K562 (cell line): Measurements from ENCODE around the gene CTSK. TPM values are rescaled to one million over a fixed set of nuclear protein-coding genes. Genes with fewer than 3 reads are reported as not detected.

Experiments
- polyA plus RNA-seq, 8 experiments: library from polyadenylated mRNA; depleted of rRNA in 4 of 8; stranded (reverse) in 5 of 8; unstranded in 3 of 8; fragments of >200 nt; fragmentation: Nextera tagmentation in 2 of 8; fragmentation: Illumina TruSeq in 1 of 8; extraction: Ambion mirVana in 2 of 8; extraction: Trizol in 1 of 8; gene quantifications; 2 replicates each; pipeline versions ENCODE4 v1.2.1 to v1.2.3, GENCODE V29; 2011 to 2014; ENCODE audit warnings: inconsistent platforms in 1 of 8, missing spikeins in 1 of 8
- small RNA-seq: library from RNA; depleted of rRNA; stranded (forward); fragments of <200 nt; gene quantifications from one replicate; pipeline ENCODE3, GENCODE V24; 2014
- total RNA-seq, 7 experiments: library from RNA; depleted of rRNA in 6 of 7; stranded (reverse); fragments of >200 nt in 6 of 7; fragmentation: Illumina TruSeq in 2 of 7; extraction: Trizol in 2 of 7; gene quantifications; 2 replicates each; pipeline versions ENCODE4 v1.2.1 to v1.2.3, GENCODE V29; 2011 to 2021; ENCODE audit warnings: low replicate concordance in 1 of 7

Gene CTSK
- total and polyA plus RNA-seq, 9 of the 15 experiments (the other 6 are each of a cell fraction or from before 2014, with no cell fraction given) = 0.84 to 2.5 (median 1.3) TPM

Small RNA genes within 50 kb of the gene (small RNA-seq; reads per million reads assigned to genes)
- not detected for gene RNU6-1309P

Other genes with a start within 250 kb of the CTSK start
Only the 7 nearest of the 14 such genes appear.
- 8.1 and 8.8 TPM in 2 replicates for gene GOLPH3L, start 111.1 kb downstream of the CTSK start, total RNA-seq (2014; rRNA removed)
- gene GOLPH3L, start 111.1 kb downstream of the CTSK start, total RNA-seq (2014; rRNA removed; fragmentation: Illumina TruSeq; extraction: Trizol) = 25.3 and 30.3 TPM in 2 replicates
- gene GOLPH3L, start 111.1 kb downstream of the CTSK start, total RNA-seq (2015; rRNA removed; fragmentation: Illumina TruSeq; extraction: Trizol) = 19.4 and 21.2 TPM in 2 replicates
- gene GOLPH3L, start 111.1 kb downstream of the CTSK start, total RNA-seq (2021) = 21.3 and 21.4 TPM in 2 replicates
- 37.5 and 42.1 TPM in 2 replicates for gene GOLPH3L, start 111.1 kb downstream of the CTSK start, polyA plus RNA-seq (2011; rRNA removed)
- gene GOLPH3L, start 111.1 kb downstream of the CTSK start, polyA plus RNA-seq (2014; fragmentation: Illumina TruSeq; extraction: Trizol) = 26.8 and 29.7 TPM in 2 replicates
- gene GOLPH3L, start 111.1 kb downstream of the CTSK start, polyA plus RNA-seq (2014; fragmentation: Nextera tagmentation; extraction: Ambion mirVana) = 10 to 100 TPM; 16.8 to 21.9 TPM
- 18.6 and 21.6 TPM in 2 replicates for gene GOLPH3L, start 111.1 kb downstream of the CTSK start, polyA plus RNA-seq (2014; rRNA removed)
- gene HORMAD1, start 87.4 kb downstream of the CTSK start, total RNA-seq (2014; rRNA removed) = not detected in 2 replicates
- gene HORMAD1, start 87.4 kb downstream of the CTSK start, total RNA-seq (2014; rRNA removed; fragmentation: Illumina TruSeq; extraction: Trizol) = not detected in 2 replicates
- not detected in 2 replicates for gene HORMAD1, start 87.4 kb downstream of the CTSK start, total RNA-seq (2015; rRNA removed; fragmentation: Illumina TruSeq; extraction: Trizol)
- not detected in 2 replicates for gene HORMAD1, start 87.4 kb downstream of the CTSK start, total RNA-seq (2021)
- not detected in 2 replicates for gene HORMAD1, start 87.4 kb downstream of the CTSK start, polyA plus RNA-seq (2011; rRNA removed)
- gene HORMAD1, start 87.4 kb downstream of the CTSK start, polyA plus RNA-seq (2014; fragmentation: Illumina TruSeq; extraction: Trizol) = not detected in 2 replicates
- gene HORMAD1, start 87.4 kb downstream of the CTSK start, polyA plus RNA-seq (2014; fragmentation: Nextera tagmentation; extraction: Ambion mirVana) = not detected
- gene HORMAD1, start 87.4 kb downstream of the CTSK start, polyA plus RNA-seq (2014; rRNA removed) = not detected in 2 replicates
- 9.1 TPM in 2 replicates for gene CTSS, start 42.5 kb downstream of the CTSK start, total RNA-seq (2014; rRNA removed)
- gene CTSS, start 42.5 kb downstream of the CTSK start, total RNA-seq (2014; rRNA removed; fragmentation: Illumina TruSeq; extraction: Trizol) = 16.8 and 17.7 TPM in 2 replicates
- 24.9 and 25.8 TPM in 2 replicates for gene CTSS, start 42.5 kb downstream of the CTSK start, total RNA-seq (2015; rRNA removed; fragmentation: Illumina TruSeq; extraction: Trizol)
- gene CTSS, start 42.5 kb downstream of the CTSK start, total RNA-seq (2021) = 10.2 and 10.3 TPM in 2 replicates
- 12.5 and 31.4 TPM in 2 replicates for gene CTSS, start 42.5 kb downstream of the CTSK start, polyA plus RNA-seq (2011; rRNA removed)
- gene CTSS, start 42.5 kb downstream of the CTSK start, polyA plus RNA-seq (2014; fragmentation: Illumina TruSeq; extraction: Trizol) = 9.0 and 11.2 TPM in 2 replicates
- gene CTSS, start 42.5 kb downstream of the CTSK start, polyA plus RNA-seq (2014; fragmentation: Nextera tagmentation; extraction: Ambion mirVana) = 10 to 100 TPM in 1 of 2 experiments, 1 to 10 TPM in 1; 8.6 to 11.6 TPM
- gene CTSS, start 42.5 kb downstream of the CTSK start, polyA plus RNA-seq (2014; rRNA removed) = 10.3 and 13.3 TPM in 2 replicates
- gene ARNT, start 68.3 kb upstream of the CTSK start, total RNA-seq (2014; rRNA removed) = 22.9 and 26.0 TPM in 2 replicates
- 25.4 and 33.8 TPM in 2 replicates for gene ARNT, start 68.3 kb upstream of the CTSK start, total RNA-seq (2014; rRNA removed; fragmentation: Illumina TruSeq; extraction: Trizol)
- gene ARNT, start 68.3 kb upstream of the CTSK start, total RNA-seq (2015; rRNA removed; fragmentation: Illumina TruSeq; extraction: Trizol) = 24.1 and 24.5 TPM in 2 replicates
- gene ARNT, start 68.3 kb upstream of the CTSK start, total RNA-seq (2021) = 28.3 and 29.2 TPM in 2 replicates
- gene ARNT, start 68.3 kb upstream of the CTSK start, polyA plus RNA-seq (2011; rRNA removed) = 40.2 and 41.8 TPM in 2 replicates
- 33.5 and 35.0 TPM in 2 replicates for gene ARNT, start 68.3 kb upstream of the CTSK start, polyA plus RNA-seq (2014; fragmentation: Illumina TruSeq; extraction: Trizol)
- gene ARNT, start 68.3 kb upstream of the CTSK start, polyA plus RNA-seq (2014; fragmentation: Nextera tagmentation; extraction: Ambion mirVana) = 10 to 100 TPM in 1 of 2 experiments, 1 to 10 TPM in 1; 7.4 to 19.9 TPM
- gene ARNT, start 68.3 kb upstream of the CTSK start, polyA plus RNA-seq (2014; rRNA removed) = 21.9 and 23.9 TPM in 2 replicates
- gene CTXND2, start 78.9 kb upstream of the CTSK start, total RNA-seq (2014; rRNA removed) = not detected in 2 replicates
- not detected in 2 replicates for gene CTXND2, start 78.9 kb upstream of the CTSK start, total RNA-seq (2014; rRNA removed; fragmentation: Illumina TruSeq; extraction: Trizol)
- gene CTXND2, start 78.9 kb upstream of the CTSK start, total RNA-seq (2015; rRNA removed; fragmentation: Illumina TruSeq; extraction: Trizol) = not detected in 2 replicates
- gene CTXND2, start 78.9 kb upstream of the CTSK start, total RNA-seq (2021) = not detected in 2 replicates
- not detected in 2 replicates for gene CTXND2, start 78.9 kb upstream of the CTSK start, polyA plus RNA-seq (2011; rRNA removed)
- not detected in 2 replicates for gene CTXND2, start 78.9 kb upstream of the CTSK start, polyA plus RNA-seq (2014; fragmentation: Illumina TruSeq; extraction: Trizol)
- gene CTXND2, start 78.9 kb upstream of the CTSK start, polyA plus RNA-seq (2014; fragmentation: Nextera tagmentation; extraction: Ambion mirVana) = not detected
- not detected in 2 replicates for gene CTXND2, start 78.9 kb upstream of the CTSK start, polyA plus RNA-seq (2014; rRNA removed)
- 24.0 and 33.0 TPM in 2 replicates for gene SETDB1, start 118.1 kb upstream of the CTSK start, total RNA-seq (2014; rRNA removed)
- gene SETDB1, start 118.1 kb upstream of the CTSK start, total RNA-seq (2014; rRNA removed; fragmentation: Illumina TruSeq; extraction: Trizol) = 44.5 and 48.9 TPM in 2 replicates
- 38.0 and 38.2 TPM in 2 replicates for gene SETDB1, start 118.1 kb upstream of the CTSK start, total RNA-seq (2015; rRNA removed; fragmentation: Illumina TruSeq; extraction: Trizol)
- gene SETDB1, start 118.1 kb upstream of the CTSK start, total RNA-seq (2021) = 43.8 and 46.3 TPM in 2 replicates
- gene SETDB1, start 118.1 kb upstream of the CTSK start, polyA plus RNA-seq (2011; rRNA removed) = 64.4 and 66.9 TPM in 2 replicates
- 43.9 and 50.1 TPM in 2 replicates for gene SETDB1, start 118.1 kb upstream of the CTSK start, polyA plus RNA-seq (2014; fragmentation: Illumina TruSeq; extraction: Trizol)
- 10 to 100 TPM; 21.5 to 21.8 TPM for gene SETDB1, start 118.1 kb upstream of the CTSK start, polyA plus RNA-seq (2014; fragmentation: Nextera tagmentation; extraction: Ambion mirVana)
- gene SETDB1, start 118.1 kb upstream of the CTSK start, polyA plus RNA-seq (2014; rRNA removed) = 36.3 and 42.0 TPM in 2 replicates
- 103 and 124 TPM in 2 replicates for gene CERS2, start 166.6 kb upstream of the CTSK start, total RNA-seq (2014; rRNA removed)
- 147 and 163 TPM in 2 replicates for gene CERS2, start 166.6 kb upstream of the CTSK start, total RNA-seq (2014; rRNA removed; fragmentation: Illumina TruSeq; extraction: Trizol)
- 127 and 129 TPM in 2 replicates for gene CERS2, start 166.6 kb upstream of the CTSK start, total RNA-seq (2015; rRNA removed; fragmentation: Illumina TruSeq; extraction: Trizol)
- 233 and 235 TPM in 2 replicates for gene CERS2, start 166.6 kb upstream of the CTSK start, total RNA-seq (2021)
- 170 and 234 TPM in 2 replicates for gene CERS2, start 166.6 kb upstream of the CTSK start, polyA plus RNA-seq (2011; rRNA removed)
- gene CERS2, start 166.6 kb upstream of the CTSK start, polyA plus RNA-seq (2014; fragmentation: Illumina TruSeq; extraction: Trizol) = 272 and 295 TPM in 2 replicates
- 10 to 100 TPM; 23.4 to 30.0 TPM for gene CERS2, start 166.6 kb upstream of the CTSK start, polyA plus RNA-seq (2014; fragmentation: Nextera tagmentation; extraction: Ambion mirVana)
- gene CERS2, start 166.6 kb upstream of the CTSK start, polyA plus RNA-seq (2014; rRNA removed) = 132 and 136 TPM in 2 replicates